ENCODE data around the gene GLB1L2.

The GLB1L2 gene

DNA sequence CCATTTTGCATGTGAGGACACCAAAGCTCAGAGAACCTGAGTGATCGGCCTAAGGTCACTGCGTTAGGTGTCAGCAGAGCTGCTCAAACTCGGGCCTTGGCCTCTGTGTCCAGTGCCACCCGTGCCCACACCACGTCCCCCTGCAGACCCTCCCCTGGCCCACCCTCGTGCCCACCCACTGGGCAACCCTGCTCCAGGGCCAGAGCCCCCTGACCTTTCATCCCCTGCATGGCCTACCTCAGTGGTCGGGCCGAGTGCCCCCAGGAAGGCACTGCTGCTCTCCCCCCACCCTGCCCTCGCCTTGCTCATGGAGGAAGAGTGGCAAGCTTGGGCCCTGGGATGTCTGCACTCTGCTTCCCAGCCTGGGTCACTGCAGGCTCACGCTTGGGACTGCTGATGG, 62.5 kb downstream of the GLB1L2 start:
- no peaks in the 10 kb centered on the region for H3K27me3 ChIP-seq (ENCODE audit: insufficient read depth, low read length, poor library complexity)
- H3K79me1 ChIP-seq (ENCODE audit: low read length): peaks cover 2% of the 10 kb centered on the region
- no peak for DNase-seq
- H3K56ac ChIP-seq (ENCODE audit: low read length): no peak overlapping the region
- H3K4me3 ChIP-seq (ENCODE audit: low read length): no peak overlapping the region
- H3K36me3 ChIP-seq (ENCODE audit: control insufficient read depth, insufficient read depth, low read length): no peaks in the 10 kb centered on the region
- H3K4me2 ChIP-seq (ENCODE audit: low read length): no peak overlapping the region
- H3K18ac ChIP-seq (ENCODE audit: low read length): no peak overlapping the region
- H4K8ac ChIP-seq (ENCODE audit: low read depth, low read length): no peak overlapping the region
- no peak overlapping the region for H2BK5ac ChIP-seq (ENCODE audit: low read length)
- no CpG with 5 or more reads among the region's 10 CpGs for WGBS (ENCODE audit: extremely low coverage, insufficient coverage, low lambda C conversion rate)
- no peak overlapping the region for H3K4ac ChIP-seq (ENCODE audit: low read depth, low read length)
- no peak overlapping the region for H2BK120ac ChIP-seq (ENCODE audit: low read depth, low read length)
- no peak overlapping the region for H3K27ac ChIP-seq (ENCODE audit: low read depth, low read length)
- no peak overlapping the region for H3K23ac ChIP-seq (ENCODE audit: low read length)
- H3K4me1 ChIP-seq (ENCODE audit: control insufficient read depth, low read depth, low read length): no peaks in the 10 kb centered on the region
- H2AK5ac ChIP-seq (ENCODE audit: low read length): no peak overlapping the region
- H4K5ac ChIP-seq (ENCODE audit: low read length): no peak overlapping the region
- H3K79me2 ChIP-seq (ENCODE audit: control insufficient read depth, insufficient read depth, low read length): no peaks in the 10 kb centered on the region
- no peak overlapping the region for H3K9ac ChIP-seq (ENCODE audit: low read length)
- H2BK15ac ChIP-seq (replicated peaks; ENCODE audit: low read depth): no peak overlapping the region

DNA sequence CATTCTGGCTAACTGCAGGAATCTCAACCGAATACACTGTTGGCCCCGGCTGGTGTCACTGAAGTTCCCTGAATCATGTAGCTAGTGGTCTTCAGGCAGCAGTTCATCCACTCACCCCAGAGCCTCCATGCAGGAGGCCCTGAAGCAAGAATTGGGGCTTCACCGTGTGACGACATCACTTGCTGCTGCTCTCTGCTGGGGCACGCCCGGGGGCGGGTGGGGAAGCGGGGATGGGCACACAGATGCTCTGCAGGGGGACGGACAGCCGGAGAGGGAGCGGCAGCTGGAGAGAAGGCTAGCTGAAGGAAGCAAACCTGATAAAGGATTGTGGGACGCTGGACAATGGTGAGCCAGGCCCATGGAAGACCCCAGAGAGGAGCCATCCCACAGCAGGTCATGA, 63.2 kb downstream of the GLB1L2 start:
- Histone ChIP-seq H3K56ac (ENCODE audit: low read length) (no peak overlapping the region), H3K23ac (ENCODE audit: low read length) (no peak overlapping the region), H3K36me3 (ENCODE audit: control insufficient read depth, insufficient read depth, low read length) (no peaks in the 10 kb centered on the region), H3K79me1 (ENCODE audit: low read length) (peaks cover 2% of the 10 kb centered on the region), H4K8ac (ENCODE audit: low read depth, low read length) (no peak overlapping the region), H4K5ac (ENCODE audit: low read length) (no peak overlapping the region), H2BK5ac (ENCODE audit: low read length) (no peak overlapping the region), H3K4me3 (ENCODE audit: low read length) (no peak overlapping the region), H2AK5ac (ENCODE audit: low read length) (no peak overlapping the region), H2BK120ac (ENCODE audit: low read depth, low read length) (no peak overlapping the region), H3K4me1 (ENCODE audit: control insufficient read depth, low read depth, low read length) (no peaks in the 10 kb centered on the region), H3K27ac (ENCODE audit: low read depth, low read length) (no peak overlapping the region), H3K27me3 (ENCODE audit: insufficient read depth, low read length, poor library complexity) (no peaks in the 10 kb centered on the region), H2BK15ac (replicated peaks; ENCODE audit: low read depth) (no peak overlapping the region), H3K9ac (ENCODE audit: low read length) (no peak overlapping the region), H3K4me2 (ENCODE audit: low read length) (no peak overlapping the region), H3K18ac (ENCODE audit: low read length) (no peak overlapping the region), H3K4ac (ENCODE audit: low read depth, low read length) (no peak overlapping the region), H3K79me2 (ENCODE audit: control insufficient read depth, insufficient read depth, low read length) (no peaks in the 10 kb centered on the region)
- no CpG with 5 or more reads among the region's 12 CpGs for WGBS (ENCODE audit: extremely low coverage, insufficient coverage, low lambda C conversion rate)
- DNase-seq: no peak

DNA sequence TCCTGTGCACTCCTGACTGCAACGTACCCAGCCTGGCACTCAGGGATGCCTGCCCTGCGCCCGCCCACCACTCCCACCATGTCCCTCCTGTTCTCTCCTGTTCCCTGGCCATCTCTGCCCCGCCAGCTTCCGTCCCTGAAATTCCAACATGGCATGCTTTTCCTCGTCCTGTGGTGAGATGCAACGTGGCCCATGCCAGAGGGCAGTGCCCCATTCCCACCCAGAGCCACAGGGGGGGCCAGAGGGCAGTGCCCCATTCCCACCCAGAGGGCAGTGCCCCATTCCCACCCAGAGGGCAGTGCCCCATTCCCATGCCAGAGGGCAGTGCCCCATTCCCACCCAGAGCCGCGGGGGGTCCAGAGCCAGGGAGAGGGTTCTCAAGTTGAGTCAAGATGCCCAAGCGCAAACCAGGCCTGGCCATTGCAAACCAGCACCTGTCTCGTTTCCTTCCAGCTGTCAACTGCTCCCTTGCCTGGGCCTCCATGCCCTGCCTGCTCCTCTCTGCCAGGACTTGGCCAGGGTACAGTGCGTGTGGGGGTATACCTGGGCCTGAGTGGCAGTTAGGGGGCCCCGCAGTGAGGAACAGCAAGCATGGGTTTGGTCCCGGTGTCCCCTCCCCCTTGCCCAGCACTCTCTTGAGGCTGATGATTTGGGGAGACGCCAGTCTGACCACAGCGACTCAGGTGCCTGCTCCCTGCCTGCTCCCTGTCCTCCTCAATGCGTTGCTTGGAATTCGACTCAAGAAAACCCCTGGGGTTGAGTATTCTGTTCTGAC, 65.7 kb downstream of the GLB1L2 start:
- no peak overlapping the region for H2AK5ac ChIP-seq (ENCODE audit: low read length)
- no peak overlapping the region for H2BK15ac ChIP-seq (replicated peaks; ENCODE audit: low read depth)
- DNase-seq: no peak
- no peak overlapping the region for H3K27ac ChIP-seq (ENCODE audit: low read depth, low read length)
- H3K36me3 ChIP-seq (ENCODE audit: control insufficient read depth, insufficient read depth, low read length): no peaks in the 10 kb centered on the region
- H3K4me1 ChIP-seq (ENCODE audit: control insufficient read depth, low read depth, low read length): no peaks in the 10 kb centered on the region
- H4K5ac ChIP-seq (ENCODE audit: low read length): no peak overlapping the region
- no peak overlapping the region for H4K8ac ChIP-seq (ENCODE audit: low read depth, low read length)
- H2BK120ac ChIP-seq (ENCODE audit: low read depth, low read length): no peak overlapping the region
- no peak overlapping the region for H3K9ac ChIP-seq (ENCODE audit: low read length)
- H2BK5ac ChIP-seq (ENCODE audit: low read length): no peak overlapping the region
- H3K4me2 ChIP-seq (ENCODE audit: low read length): no peak overlapping the region
- H3K18ac ChIP-seq (ENCODE audit: low read length): no peak overlapping the region
- no peak overlapping the region for H3K23ac ChIP-seq (ENCODE audit: low read length)
- H3K56ac ChIP-seq (ENCODE audit: low read length): no peak overlapping the region
- no peak overlapping the region for H3K4ac ChIP-seq (ENCODE audit: low read depth, low read length)
- H3K4me3 ChIP-seq (ENCODE audit: low read length): no peak overlapping the region
- peaks cover 4% of the 10 kb centered on the region for H3K79me1 ChIP-seq (ENCODE audit: low read length)
- H3K27me3 ChIP-seq (ENCODE audit: insufficient read depth, low read length, poor library complexity): no peaks in the 10 kb centered on the region
- peaks cover 2% of the 10 kb centered on the region for H3K79me2 ChIP-seq (ENCODE audit: control insufficient read depth, insufficient read depth, low read length)
- WGBS (ENCODE audit: extremely low coverage, insufficient coverage, low lambda C conversion rate): no CpG with 5 or more reads among the region's 18 CpGs

DNA sequence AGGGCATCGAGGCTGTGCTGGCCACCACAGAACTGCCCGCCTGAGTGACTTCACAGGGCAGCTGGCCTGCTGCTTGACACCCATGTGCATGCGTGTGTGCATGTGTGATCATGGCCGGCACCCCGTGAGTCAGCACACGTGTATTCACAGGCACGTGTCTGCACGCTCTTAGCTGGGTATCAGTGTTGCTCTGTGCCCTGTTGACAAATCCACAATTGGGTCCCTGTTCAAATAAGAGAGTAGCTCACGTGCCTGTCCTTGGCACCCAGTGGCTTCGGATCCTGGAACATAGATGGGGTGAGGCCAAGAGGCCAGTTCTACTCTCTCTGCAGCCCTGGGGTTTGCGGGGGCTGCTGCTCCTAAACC, 66.3 kb downstream of the GLB1L2 start:
- no peaks in the 10 kb centered on the region for H3K4me1 ChIP-seq (ENCODE audit: control insufficient read depth, low read depth, low read length)
- no peak overlapping the region for H3K23ac ChIP-seq (ENCODE audit: low read length)
- no peak overlapping the region for H3K4ac ChIP-seq (ENCODE audit: low read depth, low read length)
- no peak overlapping the region for H2AK5ac ChIP-seq (ENCODE audit: low read length)
- no peak overlapping the region for H4K8ac ChIP-seq (ENCODE audit: low read depth, low read length)
- no peak overlapping the region for H2BK120ac ChIP-seq (ENCODE audit: low read depth, low read length)
- no peaks in the 10 kb centered on the region for H3K27me3 ChIP-seq (ENCODE audit: insufficient read depth, low read length, poor library complexity)
- WGBS (ENCODE audit: extremely low coverage, insufficient coverage, low lambda C conversion rate): no CpG with 5 or more reads among the region's 11 CpGs
- no peak for DNase-seq
- no peak overlapping the region for H3K56ac ChIP-seq (ENCODE audit: low read length)
- no peak overlapping the region for H3K4me2 ChIP-seq (ENCODE audit: low read length)
- H3K9ac ChIP-seq (ENCODE audit: low read length): no peak overlapping the region
- peaks cover 4% of the 10 kb centered on the region for H3K79me1 ChIP-seq (ENCODE audit: low read length)
- no peak overlapping the region for H3K4me3 ChIP-seq (ENCODE audit: low read length)
- H2BK5ac ChIP-seq (ENCODE audit: low read length): no peak overlapping the region
- no peak overlapping the region for H3K18ac ChIP-seq (ENCODE audit: low read length)
- H2BK15ac ChIP-seq (replicated peaks; ENCODE audit: low read depth): no peak overlapping the region
- H3K79me2 ChIP-seq (ENCODE audit: control insufficient read depth, insufficient read depth, low read length): peaks cover 2% of the 10 kb centered on the region
- H3K27ac ChIP-seq (ENCODE audit: low read depth, low read length): no peak overlapping the region
- H3K36me3 ChIP-seq (ENCODE audit: control insufficient read depth, insufficient read depth, low read length): no peaks in the 10 kb centered on the region
- H4K5ac ChIP-seq (ENCODE audit: low read length): no peak overlapping the region

DNA sequence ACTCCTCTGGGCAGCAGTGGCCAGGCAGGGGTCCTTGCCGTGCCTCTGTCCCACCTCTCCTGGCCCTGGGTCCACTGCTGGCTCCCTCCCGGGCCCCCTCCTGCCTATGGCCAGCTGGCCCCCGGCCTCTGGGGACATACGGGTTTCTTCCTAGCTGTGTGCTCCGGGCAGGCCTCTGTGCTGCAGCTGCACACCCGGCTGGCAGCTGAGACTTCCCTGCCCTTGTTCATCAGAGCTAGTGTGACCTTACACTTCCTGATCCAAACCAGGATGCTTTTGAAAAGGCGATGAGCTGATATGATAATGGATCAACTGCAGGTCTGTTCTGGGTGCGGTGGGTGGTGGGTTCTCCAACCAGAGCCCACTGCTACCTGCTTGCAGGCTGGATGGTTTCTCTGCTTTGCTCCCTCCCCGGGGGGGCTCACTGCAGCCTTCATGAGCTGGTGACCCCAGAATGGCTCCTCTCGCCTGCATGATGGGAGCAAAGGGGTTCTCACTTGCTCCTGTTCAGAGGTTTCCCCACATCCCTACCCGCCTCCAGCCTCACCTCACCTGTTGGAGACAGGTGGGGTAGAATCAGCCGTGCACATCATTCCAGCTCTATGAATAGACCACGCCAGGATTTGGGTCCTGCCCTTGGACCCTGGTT, 67.0 kb downstream of the GLB1L2 start:
- no peak for DNase-seq
- WGBS (ENCODE audit: extremely low coverage, insufficient coverage, low lambda C conversion rate): no CpG with 5 or more reads among the region's 13 CpGs
- H2AK5ac ChIP-seq (ENCODE audit: low read length): no peak overlapping the region
- no peak overlapping the region for H4K5ac ChIP-seq (ENCODE audit: low read length)
- no peak overlapping the region for H2BK15ac ChIP-seq (replicated peaks; ENCODE audit: low read depth)
- no peak overlapping the region for H2BK5ac ChIP-seq (ENCODE audit: low read length)
- H3K79me2 ChIP-seq (ENCODE audit: control insufficient read depth, insufficient read depth, low read length): peaks cover 2% of the 10 kb centered on the region
- H3K4me2 ChIP-seq (ENCODE audit: low read length): no peak overlapping the region
- no peak overlapping the region for H3K56ac ChIP-seq (ENCODE audit: low read length)
- H3K18ac ChIP-seq (ENCODE audit: low read length): no peak overlapping the region
- H3K27me3 ChIP-seq (ENCODE audit: insufficient read depth, low read length, poor library complexity): no peaks in the 10 kb centered on the region
- no peak overlapping the region for H2BK120ac ChIP-seq (ENCODE audit: low read depth, low read length)
- H4K8ac ChIP-seq (ENCODE audit: low read depth, low read length): no peak overlapping the region
- no peak overlapping the region for H3K9ac ChIP-seq (ENCODE audit: low read length)
- H3K23ac ChIP-seq (ENCODE audit: low read length): no peak overlapping the region
- no peaks in the 10 kb centered on the region for H3K36me3 ChIP-seq (ENCODE audit: control insufficient read depth, insufficient read depth, low read length)
- no peak overlapping the region for H3K4me3 ChIP-seq (ENCODE audit: low read length)
- H3K4ac ChIP-seq (ENCODE audit: low read depth, low read length): no peak overlapping the region
- H3K79me1 ChIP-seq (ENCODE audit: low read length): peaks cover 4% of the 10 kb centered on the region
- no peaks in the 10 kb centered on the region for H3K4me1 ChIP-seq (ENCODE audit: control insufficient read depth, low read depth, low read length)
- H3K27ac ChIP-seq (ENCODE audit: low read depth, low read length): no peak overlapping the region

DNA sequence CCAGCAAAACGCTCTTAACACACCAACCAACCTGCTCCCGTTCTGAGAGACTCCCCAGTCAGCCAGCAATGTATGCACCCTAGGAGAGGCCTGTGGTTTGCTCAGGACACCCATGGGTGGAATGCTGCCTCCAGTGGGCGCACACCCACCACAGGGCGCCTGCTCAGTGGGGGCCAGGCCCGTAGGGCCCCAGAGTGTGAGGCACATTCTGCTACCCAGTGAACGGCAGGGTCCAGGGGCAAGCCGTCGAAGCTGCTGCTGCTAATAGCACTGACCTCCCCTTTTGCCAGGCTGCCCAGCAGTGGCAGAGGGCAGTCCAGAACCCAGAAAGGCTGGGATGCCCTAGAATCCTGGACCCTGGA, 67.5 kb downstream of the GLB1L2 start:
- H2BK120ac ChIP-seq (ENCODE audit: low read depth, low read length): no peak overlapping the region
- no peak overlapping the region for H2BK15ac ChIP-seq (replicated peaks; ENCODE audit: low read depth)
- no peak overlapping the region for H3K18ac ChIP-seq (ENCODE audit: low read length)
- H4K8ac ChIP-seq (ENCODE audit: low read depth, low read length): no peak overlapping the region
- H3K4me2 ChIP-seq (ENCODE audit: low read length): no peak overlapping the region
- no peak overlapping the region for H4K5ac ChIP-seq (ENCODE audit: low read length)
- no peak overlapping the region for H2AK5ac ChIP-seq (ENCODE audit: low read length)
- peaks cover 4% of the 10 kb centered on the region for H3K79me1 ChIP-seq (ENCODE audit: low read length)
- H3K9ac ChIP-seq (ENCODE audit: low read length): no peak overlapping the region
- no peak for DNase-seq
- H3K4me1 ChIP-seq (ENCODE audit: control insufficient read depth, low read depth, low read length): no peaks in the 10 kb centered on the region
- no peaks in the 10 kb centered on the region for H3K27me3 ChIP-seq (ENCODE audit: insufficient read depth, low read length, poor library complexity)
- no peak overlapping the region for H3K4me3 ChIP-seq (ENCODE audit: low read length)
- H3K23ac ChIP-seq (ENCODE audit: low read length): no peak overlapping the region
- no peak overlapping the region for H2BK5ac ChIP-seq (ENCODE audit: low read length)
- no peak overlapping the region for H3K27ac ChIP-seq (ENCODE audit: low read depth, low read length)
- H3K4ac ChIP-seq (ENCODE audit: low read depth, low read length): no peak overlapping the region
- WGBS (ENCODE audit: extremely low coverage, insufficient coverage, low lambda C conversion rate): no CpG with 5 or more reads among the region's 8 CpGs
- H3K79me2 ChIP-seq (ENCODE audit: control insufficient read depth, insufficient read depth, low read length): peaks cover 2% of the 10 kb centered on the region
- H3K36me3 ChIP-seq (ENCODE audit: control insufficient read depth, insufficient read depth, low read length): no peaks in the 10 kb centered on the region
- H3K56ac ChIP-seq (ENCODE audit: low read length): no peak overlapping the region
